Loucy (cell line): ENCODE results near the gene MAP7D2.

Experiments
- EZH2phosphoT487 ChIP-seq: fragments of 200-600 bp; IDR thresholded peaks from 2 replicates; pipeline ENCODE4 v1.6.1; 2018; ENCODE audit warnings: antibody characterized with exemption, mild to moderate bottlenecking, moderate library complexity, borderline replicate concordance
- TF ChIP-seq, protein P1 (sequence below): fragments of 200-600 bp; sonication (generic); conservative IDR thresholded peaks from 2 replicates; pipeline ENCODE4 v1.5.1; 2014; ENCODE audit warnings: mild to moderate bottlenecking, antibody characterized with exemption, low read length

DNA sequence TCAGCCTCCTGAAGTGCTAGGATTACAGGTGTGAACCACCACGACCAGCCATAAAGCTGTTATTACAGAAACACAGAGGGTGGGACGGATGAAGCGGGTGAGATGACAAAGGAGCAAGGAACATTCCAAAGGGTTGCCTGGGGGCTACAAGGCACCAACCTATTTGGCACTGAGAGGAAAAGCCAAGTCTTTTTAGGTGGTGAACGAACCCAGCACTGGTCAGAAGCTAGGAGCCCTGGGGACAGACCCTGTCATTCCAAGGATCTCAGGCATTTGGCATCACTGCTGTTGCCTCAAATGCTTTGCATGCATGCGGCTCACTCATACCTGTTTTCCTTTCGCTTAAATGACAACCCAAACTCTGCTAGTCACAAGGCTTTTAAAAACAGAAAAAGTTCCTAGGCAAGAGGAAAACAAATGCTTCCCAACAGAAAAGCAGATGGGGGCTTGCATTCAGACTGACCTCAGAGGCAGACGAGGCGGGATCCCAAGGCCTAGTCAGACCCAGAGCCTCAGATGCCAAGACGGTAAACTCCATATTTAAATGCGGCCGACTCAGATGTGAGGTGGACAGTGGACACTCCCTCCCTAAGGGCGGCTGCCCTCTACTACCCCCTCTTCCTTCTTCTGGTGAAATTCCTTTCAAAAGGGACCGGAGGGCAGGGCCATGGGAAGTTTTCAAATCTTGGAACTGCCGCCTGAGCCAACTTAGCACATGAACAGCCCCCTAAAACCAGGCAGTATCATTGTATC is 4.5 kb downstream of the MAP7D2 start:
- TF ChIP-seq, protein P1, sequence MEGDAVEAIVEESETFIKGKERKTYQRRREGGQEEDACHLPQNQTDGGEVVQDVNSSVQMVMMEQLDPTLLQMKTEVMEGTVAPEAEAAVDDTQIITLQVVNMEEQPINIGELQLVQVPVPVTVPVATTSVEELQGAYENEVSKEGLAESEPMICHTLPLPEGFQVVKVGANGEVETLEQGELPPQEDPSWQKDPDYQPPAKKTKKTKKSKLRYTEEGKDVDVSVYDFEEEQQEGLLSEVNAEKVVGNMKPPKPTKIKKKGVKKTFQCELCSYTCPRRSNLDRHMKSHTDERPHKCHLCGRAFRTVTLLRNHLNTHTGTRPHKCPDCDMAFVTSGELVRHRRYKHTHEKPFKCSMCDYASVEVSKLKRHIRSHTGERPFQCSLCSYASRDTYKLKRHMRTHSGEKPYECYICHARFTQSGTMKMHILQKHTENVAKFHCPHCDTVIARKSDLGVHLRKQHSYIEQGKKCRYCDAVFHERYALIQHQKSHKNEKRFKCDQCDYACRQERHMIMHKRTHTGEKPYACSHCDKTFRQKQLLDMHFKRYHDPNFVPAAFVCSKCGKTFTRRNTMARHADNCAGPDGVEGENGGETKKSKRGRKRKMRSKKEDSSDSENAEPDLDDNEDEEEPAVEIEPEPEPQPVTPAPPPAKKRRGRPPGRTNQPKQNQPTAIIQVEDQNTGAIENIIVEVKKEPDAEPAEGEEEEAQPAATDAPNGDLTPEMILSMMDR: no peak
- no peak for TF ChIP-seq EZH2phosphoT487
